EH (cell line): ENCODE measurements around the gene IL5.
A peak's percentile ranks its signal among the peaks of the same experiment; 100 is the strongest.
"Not testable (repeated sequence)": the region's sequence is repeated elsewhere in the genome, so short reads cannot be mapped to it uniquely, and the experiment has no call there.

Source experiments
- DNase-seq: peaks from one replicate; pipeline ENCODE4 v3.0.0-alpha.2; 2015; ENCODE audit warnings: low read depth

The IL5 gene

DNA sequence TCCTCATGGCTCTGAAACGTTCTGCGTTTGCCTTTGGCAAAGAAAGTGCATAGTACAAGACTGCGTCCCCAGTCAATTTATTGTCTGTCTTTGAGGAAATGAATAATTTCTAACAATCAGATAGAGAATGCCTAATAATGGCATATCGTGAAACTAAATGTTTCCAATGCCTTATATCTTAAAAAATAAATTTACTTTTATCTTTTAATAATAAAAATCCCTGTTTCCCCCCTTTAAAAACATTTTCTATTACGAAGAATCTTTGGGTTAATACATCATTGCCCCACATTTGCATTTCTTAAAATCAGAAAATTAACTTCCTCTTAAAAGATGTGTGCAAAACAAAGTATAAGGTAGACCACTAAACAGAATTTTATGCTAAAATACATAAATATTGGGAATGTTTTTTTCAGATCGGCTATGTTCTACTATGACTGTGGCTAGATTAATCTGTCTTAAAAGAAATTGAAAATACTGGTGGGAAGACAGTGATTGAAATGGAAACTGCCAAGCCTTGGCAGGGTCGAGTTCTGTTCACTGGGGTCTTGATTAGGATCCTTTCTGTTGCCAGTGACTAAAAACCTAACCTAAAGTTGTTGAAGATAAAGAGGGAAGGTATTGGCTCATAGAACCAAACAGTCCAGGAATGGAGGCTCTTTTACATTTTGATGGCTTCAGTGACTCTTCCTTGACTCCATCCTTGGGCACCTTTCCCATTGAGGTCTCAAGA is at the start of gene IL5:
TSS of gene IL5 (minus strand) at position 51 of the 730 bp plus-strand sequence. CDS start at position 7, 44 bp downstream.
- no peak for DNase-seq

DNA sequence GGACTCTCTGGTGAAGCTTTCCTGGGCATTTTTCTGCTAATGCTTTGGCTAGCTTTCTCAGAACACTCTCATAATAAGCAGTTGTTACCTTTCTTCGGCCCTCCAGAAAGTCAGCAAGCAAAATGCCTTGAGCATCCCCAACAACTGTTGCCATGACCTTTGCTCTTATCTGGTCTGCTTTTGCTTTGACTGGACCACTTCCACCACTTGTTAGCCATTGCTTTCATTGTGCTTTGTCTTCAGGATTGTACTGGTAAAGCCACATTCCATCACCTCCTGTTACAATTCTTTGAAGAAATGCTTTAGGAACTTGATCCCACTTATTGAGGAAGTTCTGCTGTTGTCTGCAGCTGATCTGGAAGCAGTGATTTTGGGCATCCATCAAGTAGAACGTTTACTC is 49.2 kb upstream of the IL5 start:
- DNase-seq = peak; percentile 2

DNA sequence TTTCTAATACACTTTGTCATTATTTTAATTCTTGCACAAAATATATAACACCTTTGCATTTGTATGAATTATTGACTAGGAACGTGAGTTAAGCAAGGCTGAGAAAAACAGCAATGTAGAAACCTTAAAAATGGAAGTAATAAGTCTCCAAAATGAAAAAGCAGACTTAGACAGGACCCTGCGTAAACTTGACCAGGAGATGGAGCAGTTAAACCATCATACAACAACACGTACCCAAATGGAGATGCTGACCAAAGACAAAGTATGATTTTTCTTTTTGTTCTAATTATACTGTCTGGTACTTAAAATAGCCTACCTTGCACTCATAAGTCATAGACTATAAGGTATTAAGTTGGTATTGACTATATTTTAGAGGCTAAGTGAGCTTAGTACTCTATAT is 47.8 kb upstream of the IL5 start:
- peak; percentile 11 for DNase-seq

DNA sequence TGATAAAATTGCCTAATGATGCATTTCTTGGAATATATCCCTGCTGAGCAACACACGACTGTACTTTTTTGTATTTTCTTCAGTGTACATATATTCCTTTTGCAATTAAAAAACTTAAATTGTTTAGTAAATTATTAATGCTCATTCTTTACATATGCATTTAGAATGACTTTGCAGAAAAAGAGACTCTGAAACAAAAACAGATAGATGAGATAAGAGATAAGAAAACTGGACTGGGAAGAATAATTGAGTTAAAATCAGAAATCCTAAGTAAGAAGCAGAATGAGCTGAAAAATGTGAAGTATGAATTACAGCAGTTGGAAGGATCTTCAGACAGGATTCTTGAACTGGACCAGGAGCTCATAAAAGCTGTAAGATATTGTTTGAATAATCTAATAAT is 46.1 kb upstream of the IL5 start:
- DNase-seq = peak; percentile 3

DNA sequence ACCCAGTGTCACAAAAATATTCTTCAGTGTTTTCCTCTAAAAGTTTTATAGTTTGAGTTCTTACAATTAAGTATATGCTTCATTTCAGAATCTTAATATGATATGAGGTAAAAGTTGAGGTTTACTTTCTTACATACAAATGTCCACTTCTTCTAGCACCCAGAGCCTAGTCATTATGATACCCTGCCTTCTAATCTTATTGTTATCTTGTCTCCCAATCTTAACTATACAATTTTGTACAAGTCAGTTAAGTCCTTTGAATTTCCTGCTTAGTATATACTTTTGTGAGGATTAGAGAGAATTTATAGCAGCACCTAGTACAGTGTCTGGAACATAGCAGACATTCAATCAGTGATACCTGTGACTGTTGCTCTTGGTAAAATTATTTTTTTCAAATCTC is 42.7 kb upstream of the IL5 start:
- DNase-seq = no peak

DNA sequence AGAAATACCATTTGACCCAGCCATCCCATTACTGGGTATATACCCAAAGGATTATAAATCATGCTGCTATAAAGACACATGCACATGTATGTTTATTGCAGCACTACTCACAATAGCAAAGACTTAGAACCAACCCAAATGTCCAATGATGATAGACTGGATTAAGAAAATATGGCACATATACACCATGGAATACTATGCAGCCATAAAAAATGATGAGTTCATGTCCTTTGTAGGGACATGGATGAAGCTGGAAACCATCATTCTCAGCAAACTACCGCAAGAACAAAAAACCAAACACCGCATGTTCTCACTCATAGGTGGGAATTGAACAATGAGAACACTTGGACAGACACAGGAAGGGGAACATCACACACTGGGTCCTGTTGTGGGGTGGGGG is 41.2 kb upstream of the IL5 start:
- DNase-seq = not testable (repeated sequence)

DNA sequence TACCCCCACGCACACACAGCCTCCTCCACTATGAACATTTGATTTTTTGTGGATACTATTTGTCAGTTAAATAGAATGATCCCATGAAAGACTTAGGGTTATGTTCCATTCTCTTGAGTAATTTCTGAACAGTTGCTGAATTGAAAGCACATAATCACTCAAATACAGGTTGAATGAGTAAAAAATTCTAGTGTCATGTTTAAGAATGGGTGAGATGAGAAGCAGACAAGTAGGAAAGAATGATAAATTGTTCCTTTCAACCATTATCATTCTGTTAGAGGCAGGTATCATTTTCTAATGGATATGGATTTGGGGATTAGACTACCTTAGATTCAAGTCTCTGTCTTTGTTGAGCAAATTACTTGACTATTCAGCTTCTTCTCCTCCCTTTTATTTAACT is 32.8 kb upstream of the IL5 start:
- DNase-seq = no peak

DNA sequence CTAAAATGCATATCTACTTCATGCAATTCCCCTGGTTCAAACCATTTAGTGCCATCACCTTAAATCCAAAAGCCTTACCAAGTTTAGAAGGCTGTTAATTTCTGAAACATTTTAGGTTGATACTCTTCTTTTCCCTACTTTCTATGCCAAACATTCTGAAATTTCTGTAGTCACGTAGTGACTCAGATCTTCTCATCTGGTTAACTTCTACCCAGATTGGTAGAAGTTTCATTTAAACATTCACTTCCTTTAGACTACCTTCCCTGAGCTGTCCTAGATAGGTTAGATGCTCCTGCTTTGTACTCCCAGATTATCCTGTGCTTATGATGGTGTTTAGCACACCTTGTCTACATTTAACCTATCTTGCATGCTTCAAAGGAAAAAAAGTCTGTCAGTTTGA is 23.3 kb upstream of the IL5 start:
- no peak for DNase-seq

DNA sequence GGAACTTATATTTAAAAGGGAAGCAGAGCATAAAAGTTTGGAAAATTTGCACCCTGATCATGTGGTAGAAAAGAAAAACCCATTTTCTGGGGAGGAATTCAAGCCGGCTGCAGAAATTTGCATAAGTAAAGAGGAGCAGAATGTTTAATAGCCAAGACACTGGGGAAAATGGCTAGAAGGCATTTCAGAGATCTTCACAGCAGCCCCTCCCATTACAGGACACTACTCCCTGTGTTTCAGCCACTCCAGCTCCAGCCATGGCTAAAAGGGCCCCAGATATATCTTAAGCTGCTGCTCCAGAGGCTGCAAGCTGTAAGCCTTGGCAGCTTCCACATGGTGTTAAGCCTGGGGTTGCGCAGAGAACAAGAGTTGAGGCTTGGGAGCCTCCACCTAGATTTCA is 21.2 kb upstream of the IL5 start:
- DNase-seq = not testable (repeated sequence)

DNA sequence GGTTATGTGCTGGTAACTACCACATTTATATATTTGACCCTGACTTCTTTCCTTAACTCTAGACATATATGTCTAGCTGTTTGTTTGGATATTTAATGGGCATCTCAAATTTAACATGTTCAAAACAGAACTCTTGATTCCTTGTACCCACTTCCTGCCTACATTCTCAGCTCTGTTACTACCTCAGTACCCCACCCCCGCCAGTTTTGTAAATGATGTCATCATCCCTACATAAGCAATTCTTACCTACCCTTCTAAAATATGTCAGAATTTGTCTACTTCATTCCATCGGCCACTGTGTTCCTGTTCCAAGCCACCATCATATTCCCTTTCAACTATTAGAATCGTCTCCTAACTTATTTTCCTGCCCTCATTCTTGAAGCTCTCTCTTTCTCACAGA is 18.3 kb upstream of the IL5 start:
- DNase-seq = peak; percentile 30

DNA sequence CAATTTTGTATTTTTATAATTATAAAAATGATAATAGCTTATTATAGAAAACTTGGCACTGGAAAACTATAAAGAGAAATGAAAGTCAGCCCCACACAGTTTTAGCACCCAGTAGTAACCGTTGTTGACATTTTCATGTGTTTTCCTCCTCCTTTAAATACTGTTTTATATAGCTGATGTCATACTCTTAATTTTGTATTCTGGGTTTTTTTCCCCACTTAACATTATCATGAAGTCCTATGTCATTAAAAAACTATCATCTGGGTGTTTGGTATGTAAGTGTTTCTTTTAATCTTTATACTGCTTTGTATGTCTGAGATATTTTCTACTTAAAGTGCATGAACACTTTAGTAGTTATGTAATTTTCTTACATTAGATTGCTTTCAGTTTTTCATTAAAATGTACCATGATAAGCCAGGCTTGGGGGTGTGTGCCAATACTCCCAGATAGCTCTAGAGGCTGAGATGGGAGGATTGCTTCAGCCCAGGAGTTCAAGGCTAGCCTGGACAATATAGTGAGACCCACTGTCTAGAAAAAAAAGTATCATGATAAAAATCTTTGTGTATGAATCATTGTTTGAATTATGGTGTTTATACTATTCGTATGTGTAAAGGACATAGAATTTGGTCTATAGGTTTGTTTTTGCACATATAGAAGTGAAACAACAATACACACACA is 16.2 kb upstream of the IL5 start:
- no peak for DNase-seq

DNA sequence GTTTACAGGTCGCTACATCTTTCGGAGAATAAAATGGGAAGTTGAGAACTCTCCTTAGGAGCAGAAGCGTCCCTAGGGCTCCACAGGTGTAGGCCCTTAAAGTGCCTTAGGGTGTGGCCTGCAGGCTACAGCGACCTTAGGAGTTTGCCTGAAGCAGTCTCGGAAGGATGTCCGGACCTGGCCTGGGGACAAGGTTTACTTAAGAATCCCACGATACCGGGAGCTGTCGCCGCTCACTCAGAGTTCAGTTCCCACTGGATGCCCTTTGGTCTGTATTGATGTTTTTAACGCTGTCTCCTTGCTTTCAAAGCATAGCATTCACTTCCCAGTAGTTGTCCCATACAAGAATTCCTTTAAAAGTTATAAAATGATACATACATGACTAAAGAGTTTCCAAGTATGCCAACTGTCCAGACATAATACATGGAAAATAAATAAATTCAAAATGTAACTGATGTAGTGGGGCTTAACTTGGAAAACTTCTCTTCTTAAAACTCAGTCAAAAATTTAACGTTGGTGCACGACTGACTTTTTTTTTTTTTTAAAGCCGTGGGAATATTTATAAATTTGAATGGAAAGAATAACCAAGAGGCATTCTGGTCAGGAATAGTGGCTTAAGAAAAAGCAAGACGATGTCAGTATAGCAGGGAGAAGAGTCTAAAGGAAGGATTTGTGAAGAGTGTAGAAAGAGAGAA is 14.3 kb upstream of the IL5 start:
- DNase-seq = peak; percentile 53

DNA sequence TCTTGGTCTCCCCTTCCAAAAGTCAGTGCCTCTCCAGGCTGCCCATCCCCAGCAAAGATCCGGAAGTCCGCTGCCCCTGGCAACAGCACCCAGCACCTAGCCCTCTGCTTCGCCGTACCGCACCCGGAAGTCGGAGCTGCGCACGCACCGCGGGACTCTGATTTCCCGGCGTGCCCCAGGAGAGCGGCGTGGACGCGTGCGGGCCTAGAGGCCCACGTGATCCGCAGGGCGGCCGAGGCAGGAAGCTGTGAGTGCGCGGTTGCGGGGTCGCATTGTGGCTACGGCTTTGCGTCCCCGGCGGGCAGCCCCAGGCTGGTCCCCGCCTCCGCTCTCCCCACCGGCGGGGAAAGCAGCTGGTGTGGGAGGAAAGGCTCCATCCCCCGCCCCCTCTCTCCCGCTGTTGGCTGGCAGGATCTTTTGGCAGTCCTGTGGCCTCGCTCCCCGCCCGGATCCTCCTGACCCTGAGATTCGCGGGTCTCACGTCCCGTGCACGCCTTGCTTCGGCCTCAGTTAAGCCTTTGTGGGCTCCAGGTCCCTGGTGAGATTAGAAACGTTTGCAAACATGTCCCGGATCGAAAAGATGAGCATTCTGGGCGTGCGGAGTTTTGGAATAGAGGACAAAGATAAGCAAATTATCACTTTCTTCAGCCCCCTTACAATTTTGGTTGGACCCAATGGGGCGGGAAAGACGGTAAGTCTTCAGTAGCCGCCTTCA is 13.6 kb upstream of the IL5 start, which contains the start of gene RAD50:
TSS of gene RAD50 (plus strand) at position 215 of the 715 bp plus-strand sequence. CDS start at position 563, 348 bp downstream.
- peak; percentile 91 for DNase-seq

DNA sequence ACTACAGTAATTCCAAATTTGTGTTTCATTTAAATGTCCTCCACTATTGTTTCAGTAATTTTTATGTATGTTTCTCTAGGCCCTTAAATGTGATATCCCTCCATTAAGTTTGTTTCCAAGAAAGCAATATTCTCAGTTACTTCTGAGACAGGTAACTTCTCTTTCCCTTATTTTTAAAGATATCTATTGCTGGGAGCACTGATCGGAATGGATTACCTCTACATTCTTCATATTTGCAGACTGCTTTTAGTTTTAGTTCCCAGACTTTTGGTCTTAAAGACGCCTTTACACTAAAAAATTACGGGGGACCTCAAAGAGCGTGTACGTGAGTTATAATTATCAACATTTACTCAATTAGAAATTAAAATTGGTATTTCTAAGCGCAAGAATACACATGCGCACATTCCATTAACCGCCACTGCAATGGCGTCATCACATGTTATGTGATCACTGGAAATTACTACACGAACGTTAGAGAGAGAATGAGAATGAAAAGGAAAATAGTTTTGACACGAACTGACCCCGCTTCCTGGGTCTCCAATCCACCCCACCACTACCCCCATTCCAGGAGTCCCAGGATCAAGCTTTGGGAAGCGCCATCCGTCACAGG is 12.9 kb upstream of the IL5 start:
- DNase-seq = no peak

DNA sequence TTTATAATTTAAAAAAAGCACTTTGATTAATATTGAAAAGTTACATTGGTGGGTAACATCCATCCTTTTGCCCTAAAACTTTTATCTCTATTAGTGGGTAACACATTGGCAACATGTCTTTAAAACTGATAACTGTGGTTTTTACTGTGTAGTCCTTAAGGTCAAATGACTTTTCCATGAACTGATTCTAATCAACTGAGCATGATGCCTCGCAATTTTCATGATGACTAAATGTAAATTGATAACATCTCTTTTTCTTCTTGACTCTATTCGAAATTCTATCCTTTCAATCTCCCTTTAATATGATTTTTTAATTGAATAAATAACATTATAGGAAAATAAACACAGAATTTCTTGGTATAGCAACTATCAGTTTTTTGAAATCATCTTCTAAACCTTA is 6.3 kb upstream of the IL5 start:
- no peak for DNase-seq

DNA sequence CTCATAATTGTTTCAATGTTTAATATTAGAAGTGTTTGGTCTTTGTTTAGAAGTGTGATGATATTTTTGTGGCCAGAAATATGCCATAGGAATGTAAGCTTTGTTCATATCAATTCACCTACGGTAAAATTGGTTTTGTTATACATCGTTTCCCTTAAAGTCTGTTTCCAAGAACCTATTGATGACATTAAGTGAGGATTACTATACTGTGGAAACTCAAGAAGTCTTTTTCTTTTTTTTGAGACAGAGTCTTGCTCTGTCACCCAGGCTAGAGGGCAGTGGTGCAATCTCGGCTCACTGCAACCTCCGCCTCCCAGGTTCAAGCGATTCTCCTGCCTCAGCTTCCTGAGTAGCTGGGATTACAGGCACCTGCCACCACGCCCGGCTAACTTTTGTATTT is 5.5 kb upstream of the IL5 start:
- not testable (repeated sequence) for DNase-seq

DNA sequence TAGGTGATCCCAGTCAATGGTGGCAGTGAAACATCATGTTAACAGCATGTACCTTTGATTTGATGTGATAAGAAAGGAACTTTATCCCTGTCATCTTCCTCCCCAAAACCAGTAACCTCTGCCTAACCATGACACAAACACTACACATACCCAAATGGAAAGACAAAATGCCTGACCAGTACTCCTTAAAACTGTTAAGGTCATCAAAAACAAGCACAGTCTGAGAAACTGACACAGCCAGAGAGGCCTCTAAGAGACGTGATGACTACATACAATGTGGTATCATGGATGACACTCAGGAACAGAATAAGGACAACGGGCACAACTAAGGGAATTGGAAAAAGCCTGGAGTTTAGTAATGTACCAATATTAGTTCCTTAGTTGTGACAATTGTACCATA is 3.9 kb upstream of the IL5 start:
- DNase-seq = no peak

DNA sequence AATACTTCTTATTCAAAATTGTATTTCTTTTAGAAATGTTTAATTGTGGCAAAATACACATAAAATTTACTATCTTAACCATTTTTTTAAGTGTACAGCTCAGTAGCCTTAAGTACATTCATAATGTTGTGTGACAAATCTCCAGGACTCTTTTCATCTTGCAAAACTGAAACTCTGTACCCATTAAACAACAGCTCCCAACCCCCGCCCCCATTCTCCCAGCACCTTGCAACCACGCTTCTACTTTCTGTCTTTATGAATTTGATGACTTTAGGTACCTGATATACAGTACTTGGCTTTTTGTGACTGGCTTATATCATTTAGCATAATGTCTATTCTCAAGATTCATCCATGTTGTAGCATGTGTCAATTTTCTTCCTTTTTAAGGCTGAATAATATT is 2.8 kb upstream of the IL5 start:
- DNase-seq = no peak

DNA sequence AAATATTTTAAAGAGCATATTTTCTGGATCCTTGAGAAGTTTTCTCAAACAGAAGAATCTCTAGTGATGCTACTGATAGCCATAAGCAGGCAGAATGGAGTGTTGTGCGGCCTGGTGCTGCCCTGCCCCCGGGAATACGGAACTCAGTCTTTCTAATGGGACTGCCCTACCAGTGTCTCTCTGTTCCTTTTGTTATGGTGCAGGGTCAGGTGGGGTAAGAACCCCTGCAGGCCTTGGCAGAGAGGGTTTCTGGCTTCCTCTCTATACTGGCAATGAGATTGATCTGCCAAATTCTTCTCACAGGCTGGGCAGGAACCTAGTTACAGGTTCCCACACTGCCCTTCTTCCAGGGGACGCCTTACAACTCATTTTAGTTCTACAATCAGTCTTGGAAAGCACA is 2.6 kb downstream of the IL5 start:
- DNase-seq = no peak

DNA sequence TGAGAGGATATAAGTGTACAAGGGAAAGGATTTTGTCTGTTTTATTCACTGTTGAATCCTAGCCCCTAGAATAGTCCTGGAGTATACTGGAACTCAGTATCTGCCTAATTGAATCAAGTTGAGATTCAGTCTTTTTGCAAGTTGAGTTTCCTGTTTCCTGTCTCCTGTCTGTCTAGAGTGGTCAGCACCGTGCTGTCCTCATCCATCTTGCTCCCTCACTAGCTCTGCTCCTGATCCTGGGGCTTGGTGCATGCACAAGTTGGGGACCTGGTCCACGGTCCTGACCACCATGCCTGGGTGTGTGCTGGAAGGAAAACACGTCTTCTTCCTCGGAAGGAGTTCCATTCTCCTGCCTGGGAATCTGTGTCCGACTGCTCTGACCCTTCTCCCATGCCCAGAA is 3.2 kb downstream of the IL5 start:
- DNase-seq = peak; percentile 7

DNA sequence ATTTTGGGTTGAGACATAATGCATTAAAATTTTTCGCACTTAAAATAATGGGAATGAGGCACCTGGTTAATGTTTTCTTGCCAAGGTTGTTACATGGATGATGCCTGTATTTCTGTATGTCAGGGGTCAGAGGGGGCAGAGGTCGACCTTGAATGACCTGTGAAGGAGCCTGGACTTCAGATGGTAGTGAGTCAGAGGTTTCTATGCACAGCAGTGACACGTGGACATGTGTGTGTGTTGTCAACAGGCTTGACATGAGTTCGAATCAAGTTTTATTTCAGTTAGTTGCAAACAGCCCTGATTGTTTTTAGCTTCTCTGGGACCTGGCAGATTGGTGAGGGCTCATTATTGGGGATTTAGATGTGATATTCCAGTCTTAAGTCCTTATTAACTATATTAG is 3.6 kb downstream of the IL5 start:
- no peak for DNase-seq

DNA sequence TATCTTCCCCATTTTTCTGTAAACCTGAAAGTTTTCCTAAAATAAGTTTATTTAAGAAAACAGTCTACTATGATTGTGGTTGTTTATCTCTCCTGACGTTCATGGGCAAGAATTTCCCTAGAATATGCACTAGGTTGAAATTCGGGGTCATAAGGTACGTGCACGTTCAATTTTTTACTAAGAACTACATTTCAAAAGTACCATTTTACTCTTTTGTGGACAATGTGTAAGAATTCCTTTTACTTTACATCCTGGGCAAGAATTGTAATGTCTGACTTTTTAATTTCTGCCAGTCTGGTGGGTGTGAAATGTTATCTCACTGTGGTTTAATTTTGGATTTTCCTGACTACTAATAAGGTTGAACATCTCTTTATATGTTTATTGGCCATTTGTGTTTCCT is 12.4 kb downstream of the IL5 start:
- no peak for DNase-seq
